OCI-LY3 (cell line): ENCODE data around the gene GH2.

ENCODE experiments used
- H2AFZ ChIP-seq: fragments of 200-600, 300-600 bp; shearing (Covaris generic); 2 replicates; pipeline ENCODE4 v1.6.0; 2014; ENCODE audit warnings: antibody characterized with exemption, low read depth, low read length
- H3K27ac ChIP-seq: fragments of 200-600, 300-600 bp; sonication (generic); 2 replicates; pipeline ENCODE4 v1.5.1; 2014; ENCODE audit warnings: mild to moderate bottlenecking, low read length, moderate library complexity, mixed read lengths
- H3K27me3 ChIP-seq: fragments of 200-600, 300-600 bp; sonication (generic); 2 replicates; pipeline ENCODE4 v1.6.1; 2014; ENCODE audit warnings: low read depth, low read length, mixed read lengths
- H3K36me3 ChIP-seq: fragments of 200-600, 300-600 bp; sonication (generic); replicated peaks from 2 replicates; pipeline ENCODE3; 2014; ENCODE audit warnings: low read depth, low read length, mixed read lengths
- H3K4me1 ChIP-seq: fragments of 300-600, 200-600 bp; sonication (generic); 2 replicates; pipeline ENCODE4 v1.6.1; 2014; ENCODE audit warnings: low read length, mixed read lengths
- H3K4me2 ChIP-seq: fragments of 200-600, 300-600 bp; sonication (generic); 2 replicates; pipeline ENCODE4 v1.6.1; 2014; ENCODE audit warnings: low read length, mixed read lengths
- H3K4me3 ChIP-seq: fragments of 300-600, 200-600 bp; sonication (generic); 2 replicates; pipeline ENCODE4 v1.5.1; 2014; ENCODE audit warnings: antibody characterized with exemption, mild to moderate bottlenecking, low read length, moderate library complexity
- H3K79me2 ChIP-seq: fragments of 300-600, 200-600 bp; shearing (Covaris generic); 2 replicates; pipeline ENCODE4 v1.6.1; 2014; ENCODE audit warnings: mild to moderate bottlenecking, low read length, mixed read lengths
- H3K9ac ChIP-seq: fragments of 300-600, 200-600 bp; shearing (Covaris generic); 2 replicates; pipeline ENCODE4 v1.6.0; 2014; ENCODE audit warnings: mild to moderate bottlenecking, low read length, moderate library complexity
- H3K9me3 ChIP-seq: fragments of 200-600, 300-600 bp; shearing (Covaris generic); 2 replicates; pipeline ENCODE4 v1.6.1; 2014; ENCODE audit warnings: low read length, mixed read lengths; ENCODE audit not compliant: insufficient read depth
- H4K20me1 ChIP-seq: fragments of 200-600, 300-600 bp; sonication (generic); 2 replicates; pipeline ENCODE4 v1.6.1; 2016; ENCODE audit warnings: low read length, mixed read lengths; ENCODE audit not compliant: insufficient read depth
- EZH2phosphoT487 ChIP-seq: fragments of 200-600 bp; shearing (Covaris generic); IDR thresholded peaks from 2 replicates; pipeline ENCODE4 v1.6.1; 2018; ENCODE audit warnings: antibody characterized with exemption, mixed run types, low read depth
- TF ChIP-seq, protein P1 (sequence below): fragments of 200-600, 300-600 bp; sonication (generic); IDR thresholded peaks from 2 replicates; pipeline ENCODE4 v1.5.1; 2014; ENCODE audit warnings: antibody characterized with exemption, low read length, low read depth

The GH2 gene

DNA sequence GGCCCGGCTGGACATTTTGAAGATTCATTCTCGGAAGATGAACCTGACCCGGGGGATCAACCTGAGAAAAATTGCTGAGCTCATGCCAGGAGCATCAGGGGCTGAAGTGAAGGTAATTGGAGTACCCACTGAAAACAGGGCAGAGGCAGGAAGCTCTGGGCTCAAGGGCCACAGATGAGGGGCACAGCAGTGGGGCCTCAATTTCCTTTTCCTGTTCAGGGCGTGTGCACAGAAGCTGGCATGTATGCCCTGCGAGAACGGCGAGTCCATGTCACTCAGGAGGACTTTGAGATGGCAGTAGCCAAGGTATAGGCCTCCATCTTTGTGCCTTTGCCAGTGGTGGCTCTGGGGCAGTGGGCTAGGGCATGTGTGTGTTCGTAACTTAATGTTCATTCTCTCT is 50.2 kb downstream of the GH2 start:
- TF ChIP-seq, protein P1, sequence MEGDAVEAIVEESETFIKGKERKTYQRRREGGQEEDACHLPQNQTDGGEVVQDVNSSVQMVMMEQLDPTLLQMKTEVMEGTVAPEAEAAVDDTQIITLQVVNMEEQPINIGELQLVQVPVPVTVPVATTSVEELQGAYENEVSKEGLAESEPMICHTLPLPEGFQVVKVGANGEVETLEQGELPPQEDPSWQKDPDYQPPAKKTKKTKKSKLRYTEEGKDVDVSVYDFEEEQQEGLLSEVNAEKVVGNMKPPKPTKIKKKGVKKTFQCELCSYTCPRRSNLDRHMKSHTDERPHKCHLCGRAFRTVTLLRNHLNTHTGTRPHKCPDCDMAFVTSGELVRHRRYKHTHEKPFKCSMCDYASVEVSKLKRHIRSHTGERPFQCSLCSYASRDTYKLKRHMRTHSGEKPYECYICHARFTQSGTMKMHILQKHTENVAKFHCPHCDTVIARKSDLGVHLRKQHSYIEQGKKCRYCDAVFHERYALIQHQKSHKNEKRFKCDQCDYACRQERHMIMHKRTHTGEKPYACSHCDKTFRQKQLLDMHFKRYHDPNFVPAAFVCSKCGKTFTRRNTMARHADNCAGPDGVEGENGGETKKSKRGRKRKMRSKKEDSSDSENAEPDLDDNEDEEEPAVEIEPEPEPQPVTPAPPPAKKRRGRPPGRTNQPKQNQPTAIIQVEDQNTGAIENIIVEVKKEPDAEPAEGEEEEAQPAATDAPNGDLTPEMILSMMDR, result no peak
- TF ChIP-seq EZH2phosphoT487, result no peak
- H3K4me2 ChIP-seq, result no peak overlapping the region
- H3K4me1 ChIP-seq, result peaks cover 9% of the 10 kb centered on the region
- H3K79me2 ChIP-seq, result peaks cover 28% of the 10 kb centered on the region
- H3K9me3 ChIP-seq, result no peaks in the 10 kb centered on the region
- no peak overlapping the region for H3K27ac ChIP-seq
- H3K9ac ChIP-seq, result no peak overlapping the region
- no peaks in the 10 kb centered on the region for H3K27me3 ChIP-seq
- H4K20me1 ChIP-seq, result no peaks in the 10 kb centered on the region
- no peak overlapping the region for H3K4me3 ChIP-seq
- no peak overlapping the region for H2AFZ ChIP-seq
- H3K36me3 ChIP-seq, result peaks cover 65% of the 10 kb centered on the region

DNA sequence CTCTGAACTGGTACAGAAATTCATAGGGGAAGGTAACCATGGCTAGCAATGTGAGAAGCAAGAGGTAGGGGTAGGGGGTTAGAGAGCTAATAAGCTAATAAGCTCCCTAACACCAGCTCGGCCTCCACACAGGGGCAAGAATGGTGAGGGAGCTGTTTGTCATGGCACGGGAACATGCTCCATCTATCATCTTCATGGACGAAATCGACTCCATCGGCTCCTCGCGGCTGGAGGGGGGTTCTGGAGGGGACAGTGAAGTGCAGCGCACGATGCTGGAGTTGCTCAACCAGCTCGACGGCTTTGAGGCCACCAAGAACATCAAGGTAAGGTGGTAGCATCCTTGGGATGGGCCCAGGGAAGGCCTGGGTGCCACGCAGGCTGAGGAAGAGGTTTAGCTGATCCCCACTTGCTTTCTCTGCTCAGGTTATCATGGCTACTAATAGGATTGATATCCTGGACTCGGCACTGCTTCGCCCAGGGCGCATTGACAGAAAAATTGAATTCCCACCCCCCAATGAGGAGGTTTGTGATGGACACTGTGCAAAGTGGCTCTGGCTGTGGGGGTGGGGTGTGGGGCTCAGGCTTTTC is 50.7 kb downstream of the GH2 start:
- Histone ChIP-seq H3K36me3 (peaks cover 65% of the 10 kb centered on the region), H3K4me2 (no peak overlapping the region), H4K20me1 (no peaks in the 10 kb centered on the region), H3K79me2 (peaks cover 33% of the 10 kb centered on the region), H3K4me3 (no peak overlapping the region), H2AFZ (no peak overlapping the region), H3K4me1 (peaks cover 12% of the 10 kb centered on the region), H3K27ac (no peak overlapping the region), H3K9ac (no peak overlapping the region), H3K9me3 (no peaks in the 10 kb centered on the region), H3K27me3 (no peaks in the 10 kb centered on the region)
- TF ChIP-seq, protein P1, result no peak

DNA sequence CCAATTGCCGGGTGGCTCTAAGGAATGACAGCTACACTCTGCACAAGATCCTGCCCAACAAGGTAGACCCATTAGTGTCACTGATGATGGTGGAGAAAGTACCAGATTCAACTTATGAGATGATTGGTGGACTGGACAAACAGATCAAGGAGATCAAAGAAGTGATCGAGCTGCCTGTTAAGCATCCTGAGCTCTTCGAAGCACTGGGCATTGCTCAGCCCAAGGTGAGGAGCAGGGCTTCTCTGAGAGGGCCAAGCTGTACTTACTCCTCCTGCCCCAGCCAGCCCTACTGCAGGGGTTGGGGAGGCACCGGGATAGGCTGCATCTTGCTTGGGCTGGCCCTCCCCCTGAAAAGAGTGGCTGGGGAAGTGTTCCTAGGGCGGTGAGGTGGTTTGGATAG is 51.5 kb downstream of the GH2 start:
- H3K79me2 ChIP-seq, result peaks cover 41% of the 10 kb centered on the region
- peaks cover 69% of the 10 kb centered on the region for H3K36me3 ChIP-seq
- no peaks in the 10 kb centered on the region for H3K9me3 ChIP-seq
- no peak overlapping the region for H3K4me2 ChIP-seq
- peaks cover 18% of the 10 kb centered on the region for H3K4me1 ChIP-seq
- no peak overlapping the region for H2AFZ ChIP-seq
- H4K20me1 ChIP-seq, result no peaks in the 10 kb centered on the region
- no peak overlapping the region for H3K27ac ChIP-seq
- no peaks in the 10 kb centered on the region for H3K27me3 ChIP-seq
- no peak for TF ChIP-seq EZH2phosphoT487
- TF ChIP-seq, protein P1, result no peak
- no peak overlapping the region for H3K4me3 ChIP-seq
- H3K9ac ChIP-seq, result no peak overlapping the region
